H1 (cell line): Measurements from ENCODE around the gene DIP2C.

Source experiments
- BRCA1 ChIP-seq: IDR thresholded peaks from 2 replicates; pipeline ENCODE4 v1.6.1; 2012; ENCODE audit warnings: low read depth, low read length, improper control_type of control experiment
- CBX5 ChIP-seq: fragments of 300-800, 300-1000 bp; sonication (generic); IDR thresholded peaks from 2 replicates; pipeline ENCODE4 v1.7.1; 2016; ENCODE audit warnings: antibody characterized with exemption, low read length, low read depth
- CREB1 ChIP-seq: IDR thresholded peaks from 2 replicates; pipeline ENCODE4 v1.6.1; 2012; ENCODE audit warnings: inconsistent platforms
- HDAC2 ChIP-seq, 2 experiments: fragments of 300-600 bp in 1 of 2; sonication (generic) in 1 of 2; IDR thresholded peaks; 2 replicates each; pipeline ENCODE4 v1.6.1; 2011 to 2012; ENCODE audit warnings: low read depth in 2 of 2, low read length in 2 of 2, mild to moderate bottlenecking in 2 of 2, moderate library complexity in 2 of 2, borderline replicate concordance in 1 of 2, inconsistent platforms in 1 of 2
- POLR2A ChIP-seq, 2 experiments: IDR thresholded peaks; 1 replicate in 1 of 2; 2 replicates in 1 of 2; pipeline ENCODE4 v1.6.1; 2011; ENCODE audit warnings: low read depth in 2 of 2, low read length in 2 of 2, mild to moderate bottlenecking in 2 of 2; ENCODE audit errors: control extremely low read depth in 1 of 2
- RAD21 ChIP-seq, 2 experiments: IDR thresholded peaks in 1 of 2; conservative IDR thresholded peaks in 1 of 2; 2 replicates each; pipeline ENCODE4 v1.6.1; 2011; ENCODE audit warnings: low read depth in 2 of 2, low read length in 2 of 2, improper control_type of control experiment in 1 of 2, inconsistent platforms in 1 of 2, mild to moderate bottlenecking in 1 of 2, moderate library complexity in 1 of 2
- SIN3A ChIP-seq, 2 experiments: IDR thresholded peaks in 1 of 2; conservative IDR thresholded peaks in 1 of 2; 2 replicates each; pipeline ENCODE4 v1.6.1; 2011 to 2012; ENCODE audit warnings: low read length in 2 of 2, improper control_type of control experiment in 1 of 2, low read depth in 1 of 2, mild to moderate bottlenecking in 1 of 2
- TAF1 ChIP-seq: IDR thresholded peaks from 2 replicates; pipeline ENCODE4 v1.6.1; 2011; ENCODE audit warnings: mild to moderate bottlenecking, low read depth, low read length
- YY1 ChIP-seq: IDR thresholded peaks from 2 replicates; pipeline ENCODE4 v1.6.1; 2011; ENCODE audit warnings: low read depth, mild to moderate bottlenecking, low read length
- TF ChIP-seq, protein P1 (sequence below): IDR thresholded peaks from 2 replicates; pipeline ENCODE4 v1.6.1; 2012; ENCODE audit warnings: inconsistent platforms
- TF ChIP-seq, protein P2 (sequence below), 3 experiments: IDR thresholded peaks; 1 replicate in 2 of 3; 2 replicates in 1 of 3; pipeline versions ENCODE4 v1.5.1 to v1.6.1; 2011; ENCODE audit warnings: low read length in 3 of 3, mild to moderate bottlenecking in 3 of 3, inconsistent platforms in 2 of 3, low read depth in 1 of 3, moderate library complexity in 1 of 3; ENCODE audit not compliant: insufficient read depth in 1 of 3; ENCODE audit errors: control extremely low read depth in 1 of 3

DNA sequence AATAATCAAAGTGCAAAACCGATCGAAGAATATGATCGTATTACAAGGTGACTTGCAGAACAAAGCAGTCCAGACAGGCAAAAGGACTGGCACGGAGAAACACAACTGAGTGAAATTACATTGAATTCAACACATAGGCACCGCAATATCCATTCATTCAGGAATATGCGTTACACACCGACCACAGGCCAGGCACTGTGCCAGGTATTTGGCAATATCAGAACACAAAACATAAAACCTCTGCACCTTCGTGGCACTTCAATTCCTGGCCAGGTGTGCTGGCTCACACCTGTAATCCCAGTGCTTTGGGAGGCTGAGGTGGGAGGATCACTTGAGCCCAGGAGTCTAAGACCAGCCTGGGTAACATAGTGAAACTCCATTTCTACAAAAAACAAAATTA is 187.9 kb downstream of the DIP2C start:
- TF ChIP-seq HDAC2 (IDR thresholded peaks at IDR 0.05; ENCODE audit: borderline replicate concordance in 1 of 2, low read depth in 2 of 2, low read length in 2 of 2) (no peak), TAF1 (no peak), YY1 (no peak), RAD21 (IDR thresholded peaks at IDR 0.05 in 1 of 2, conservative IDR thresholded peaks at IDR 0.05 in 1 of 2; ENCODE audit: low read depth in 2 of 2, low read length in 2 of 2) (no peak), POLR2A (IDR thresholded peaks at IDR 0.05; ENCODE audit: control extremely low read depth in 1 of 2, low read depth in 2 of 2, low read length in 2 of 2) (no peak), BRCA1 (no peak), CBX5 (no peak), SIN3A (conservative IDR thresholded peaks at IDR 0.05 in 1 of 2, IDR thresholded peaks at IDR 0.05 in 1 of 2; ENCODE audit: low read depth in 1 of 2, low read length in 2 of 2) (no peak), CREB1 (no peak)
- TF ChIP-seq, protein P1, sequence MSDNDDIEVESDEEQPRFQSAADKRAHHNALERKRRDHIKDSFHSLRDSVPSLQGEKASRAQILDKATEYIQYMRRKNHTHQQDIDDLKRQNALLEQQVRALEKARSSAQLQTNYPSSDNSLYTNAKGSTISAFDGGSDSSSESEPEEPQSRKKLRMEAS, result no peak
- TF ChIP-seq, protein P2, sequence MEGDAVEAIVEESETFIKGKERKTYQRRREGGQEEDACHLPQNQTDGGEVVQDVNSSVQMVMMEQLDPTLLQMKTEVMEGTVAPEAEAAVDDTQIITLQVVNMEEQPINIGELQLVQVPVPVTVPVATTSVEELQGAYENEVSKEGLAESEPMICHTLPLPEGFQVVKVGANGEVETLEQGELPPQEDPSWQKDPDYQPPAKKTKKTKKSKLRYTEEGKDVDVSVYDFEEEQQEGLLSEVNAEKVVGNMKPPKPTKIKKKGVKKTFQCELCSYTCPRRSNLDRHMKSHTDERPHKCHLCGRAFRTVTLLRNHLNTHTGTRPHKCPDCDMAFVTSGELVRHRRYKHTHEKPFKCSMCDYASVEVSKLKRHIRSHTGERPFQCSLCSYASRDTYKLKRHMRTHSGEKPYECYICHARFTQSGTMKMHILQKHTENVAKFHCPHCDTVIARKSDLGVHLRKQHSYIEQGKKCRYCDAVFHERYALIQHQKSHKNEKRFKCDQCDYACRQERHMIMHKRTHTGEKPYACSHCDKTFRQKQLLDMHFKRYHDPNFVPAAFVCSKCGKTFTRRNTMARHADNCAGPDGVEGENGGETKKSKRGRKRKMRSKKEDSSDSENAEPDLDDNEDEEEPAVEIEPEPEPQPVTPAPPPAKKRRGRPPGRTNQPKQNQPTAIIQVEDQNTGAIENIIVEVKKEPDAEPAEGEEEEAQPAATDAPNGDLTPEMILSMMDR (IDR thresholded peaks at IDR 0.05; ENCODE audit: control extremely low read depth in 1 of 3, insufficient read depth in 1 of 3, low read depth in 1 of 3, low read length in 3 of 3), result no peak
